GM19240 (cell line): ENCODE data around the gene TOP1.
"Not testable (repeated sequence)": the region's sequence is repeated elsewhere in the genome, so short reads cannot be mapped to it uniquely, and the experiment has no call there.

Source experiments
- DNase-seq: peaks from one replicate; pipeline ENCODE4 v3.0.0; 2011; ENCODE audit warnings: low spot score; ENCODE audit not compliant: insufficient read length

Gene TOP1

GRCh38 chr20:41091927-41092326 lies 63.3 kb downstream of the TOP1 start:
- no peak for DNase-seq

GRCh38 chr20:41094353-41095055 lies 65.9 kb downstream of the TOP1 start:
- DNase-seq: no peak

GRCh38 chr20:41095110-41095969 lies 66.7 kb downstream of the TOP1 start:
- DNase-seq: peak; percentile 26

GRCh38 chr20:41098703-41099250 lies 70.2 kb downstream of the TOP1 start:
- DNase-seq: no peak

- DNase-seq: no peak
These were observed 71.4 kb downstream of the TOP1 start for GRCh38 chr20:41100001-41100480.

- no peak for DNase-seq
These were observed 73.0 kb downstream of the TOP1 start for GRCh38 chr20:41101660-41102059.

GRCh38 chr20:41108531-41108930 lies 79.9 kb downstream of the TOP1 start:
- no peak for DNase-seq

GRCh38 chr20:41110012-41110411 lies 81.4 kb downstream of the TOP1 start:
- no peak for DNase-seq

GRCh38 chr20:41110930-41111577 lies 82.4 kb downstream of the TOP1 start:
- DNase-seq: no peak

- no peak for DNase-seq
These were observed 82.9 kb downstream of the TOP1 start for GRCh38 chr20:41111578-41111951.

- no peak for DNase-seq
These were observed 87.8 kb downstream of the TOP1 start for GRCh38 chr20:41116282-41116956.

- not testable (repeated sequence) for DNase-seq
These were observed 89.5 kb downstream of the TOP1 start for GRCh38 chr20:41118159-41118558.

- no peak for DNase-seq
These were observed 90.0 kb downstream of the TOP1 start for GRCh38 chr20:41118632-41119031.

- no peak for DNase-seq
These were observed 91.3 kb downstream of the TOP1 start for GRCh38 chr20:41119614-41120561.

GRCh38 chr20:41121399-41121798 lies 92.8 kb downstream of the TOP1 start:
- no peak for DNase-seq

- no peak for DNase-seq
These were observed 95.0 kb downstream of the TOP1 start for GRCh38 chr20:41123631-41124030.

GRCh38 chr20:41124451-41125094 lies 96.0 kb downstream of the TOP1 start:
- no peak for DNase-seq

- DNase-seq: no peak
These were observed 97.2 kb downstream of the TOP1 start for GRCh38 chr20:41125530-41126457.
